Sigmoid colon (tissue), 7 donors: ENCODE measurements around the gene NPB. TPM values are rescaled to one million over a fixed set of nuclear protein-coding genes. Genes with fewer than 3 reads are reported as not detected.

Experiments used
- DNase-seq: peaks from one replicate; pipeline ENCODE4 v3.0.0-alpha.2; 2019
- H3K27ac ChIP-seq, 4 donors: fragments of 200-600 bp; sonication (generic); one replicate each; pipeline ENCODE4 v1.5.1; 2016 to 2019; ENCODE audit warnings: mild to moderate bottlenecking in 1 of 4
- H3K27me3 ChIP-seq, 3 donors: fragments of 200-600 bp; sonication (generic); one replicate each; pipeline ENCODE4 v1.5.1; 2019; ENCODE audit warnings: mild to moderate bottlenecking in 1 of 3
- H3K36me3 ChIP-seq, 4 donors: fragments of 200-600 bp; sonication (generic); one replicate each; pipeline ENCODE4 v1.5.1; 2016 to 2019
- H3K4me1 ChIP-seq, 4 donors: fragments of 200-600 bp; sonication (generic); one replicate each; pipeline ENCODE4 v1.5.1; 2017 to 2019
- H3K4me3 ChIP-seq, 4 donors: fragments of 200-600 bp; sonication (generic); one replicate each; pipeline ENCODE4 v1.5.1; 2017 to 2019; ENCODE audit warnings: mild to moderate bottlenecking in 2 of 4, moderate library complexity in 1 of 4
- H3K9me3 ChIP-seq, 4 donors: fragments of 200-600 bp in 3 of 4; sonication (generic) in 3 of 4; one replicate each; pipeline versions ENCODE4 v1.5.1 to v1.6.1; 2013 to 2019
- CTCF ChIP-seq, 4 experiments: fragments of 450-650 bp in 3 of 4; fragments of 200-600 bp in 1 of 4; IDR thresholded peaks; one replicate each; pipeline ENCODE4 v1.5.1; 2016 to 2019; ENCODE audit warnings: antibody characterized with exemption in 4 of 4, mild to moderate bottlenecking in 3 of 4, moderate library complexity in 2 of 4
- EP300 ChIP-seq, 4 donors: sonication (generic); formaldehyde crosslinking; IDR thresholded peaks; one replicate each; pipeline ENCODE4 v1.6.1; 2017; ENCODE audit warnings: antibody characterized with exemption in 4 of 4
- POLR2A ChIP-seq, 2 donors: fragments of 450-650 bp; IDR thresholded peaks; one replicate each; pipeline ENCODE4 v1.6.1; 2016; ENCODE audit warnings: antibody characterized with exemption in 2 of 2, mild to moderate bottlenecking in 2 of 2, moderate library complexity in 2 of 2
- POLR2AphosphoS5 ChIP-seq, 4 donors: sonication (generic); formaldehyde crosslinking; IDR thresholded peaks; one replicate each; pipeline ENCODE4 v1.6.1; 2017; ENCODE audit warnings: antibody characterized with exemption in 4 of 4
- WGBS, 2 donors: extraction: QIAGEN DNeasy Blood & Tissue Kit; methylation state at CpG; one replicate each; pipeline ENCODE4 v1.1.7; 2013; 5-methylcytosine and 5-hydroxymethylcytosine counted together
- intact Hi-C: fragments of 100-400 bp; cut with DNase I; formaldehyde crosslinking; loops from one replicate; pipeline ENCODE4 v1.15.1; 2023
- polyA plus RNA-seq, 3 donors: library from polyadenylated mRNA; stranded (reverse); fragments of 200-250 nt; gene quantifications; one replicate each; pipeline ENCODE4 v1.2.3, GENCODE V29; 2013
- total RNA-seq, 4 donors: library from RNA; depleted of rRNA; stranded (reverse); fragments of >200 nt; gene quantifications; one replicate each; pipeline ENCODE4 v1.1.0, GENCODE V29; 2016
- donor health status: healthy with polysubstance abuse.
- donor health status: Bipolar disorder and iron deficiency.
- donor health status: healthy.

The NPB gene
- total and polyA plus RNA-seq, 7 donors, result 0.27 to 1.8 (median 0.79) TPM; not detected in 3

- no peak for DNase-seq
- peaks cover 0 to 20% (median 10%) of the 10 kb centered on the region in 4 donors for H3K4me1 ChIP-seq
- 32 to 51% methylated on average over 30 of the region's 30 CpGs for WGBS, 2 donors
- TF ChIP-seq POLR2AphosphoS5 (IDR thresholded peaks at IDR 0.05) (no peak), POLR2A (IDR thresholded peaks at IDR 0.05) (no peak), CTCF (IDR thresholded peaks at IDR 0.05) (no peak)
- no peak overlapping the region for H3K27ac ChIP-seq
- H3K4me3 ChIP-seq, result no peak overlapping the region
- peaks cover 0 to 40% (median 11%) of the 10 kb centered on the region in 3 donors for H3K27me3 ChIP-seq
- intact Hi-C loops, result no loop called here
- H3K36me3 ChIP-seq, result no peaks in the 10 kb centered on the region
- H3K9me3 ChIP-seq, result no peaks in the 10 kb centered on the region
These were observed 39.6 kb downstream of the NPB start for GRCh38 chr17:81941484-81942166.

- Histone ChIP-seq H3K9me3 (no peaks in the 10 kb centered on the region), H3K4me1 (peaks cover 0 to 16% (median 5%) of the 10 kb centered on the region in 4 donors), H3K36me3 (no peaks in the 10 kb centered on the region), H3K27ac (no peak overlapping the region), H3K27me3 (peaks cover 0 to 40% (median 11%) of the 10 kb centered on the region in 3 donors), H3K4me3 (no peak overlapping the region)
- WGBS, 2 donors, result 46 to 51% methylated on average over 12 of the region's 12 CpGs
- TF ChIP-seq POLR2A (IDR thresholded peaks at IDR 0.05) (no peak), POLR2AphosphoS5 (IDR thresholded peaks at IDR 0.05) (no peak), CTCF (IDR thresholded peaks at IDR 0.05) (no peak), EP300 (IDR thresholded peaks at IDR 0.05) (no peak)
- no peak for DNase-seq
- intact Hi-C loops, result no loop called here
These were observed 40.1 kb downstream of the NPB start for GRCh38 chr17:81942167-81942553.

- peaks cover 0 to 40% (median 11%) of the 10 kb centered on the region in 3 donors for H3K27me3 ChIP-seq
- no peak overlapping the region for H3K4me3 ChIP-seq
- no peak for TF ChIP-seq POLR2AphosphoS5 (IDR thresholded peaks at IDR 0.05)
- no peak for TF ChIP-seq EP300 (IDR thresholded peaks at IDR 0.05)
- TF ChIP-seq CTCF (IDR thresholded peaks at IDR 0.05), result no peak
- peaks cover 0 to 6% (median 0%) of the 10 kb centered on the region in 4 donors for H3K4me1 ChIP-seq
- H3K27ac ChIP-seq, result no peak overlapping the region
- H3K36me3 ChIP-seq, result no peaks in the 10 kb centered on the region
- DNase-seq, result no peak
- WGBS, 2 donors, result 88 to 90% methylated on average over 9 of the region's 9 CpGs
- intact Hi-C loops, result no loop called here
- no peaks in the 10 kb centered on the region for H3K9me3 ChIP-seq
These were observed 42.8 kb downstream of the NPB start for GRCh38 chr17:81944858-81945257.

DNA sequence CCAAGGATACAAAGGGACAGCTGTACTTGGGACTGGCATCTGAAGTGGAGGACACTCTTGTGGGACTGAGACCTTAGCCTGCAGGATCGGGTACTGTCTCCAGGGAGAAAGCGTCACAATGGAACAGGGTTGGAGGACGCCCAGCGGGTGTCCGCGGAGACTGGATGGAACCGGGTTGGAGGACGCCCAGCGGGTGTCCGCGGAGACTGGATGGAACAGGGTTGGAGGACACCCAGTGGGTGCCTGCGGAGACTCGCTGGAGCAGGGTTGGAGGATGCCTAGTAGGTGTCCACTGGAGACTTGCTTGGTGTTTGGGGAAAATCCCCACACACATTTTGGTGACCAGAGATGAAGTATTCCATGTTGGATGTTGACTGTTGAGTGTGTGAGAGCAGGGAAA lies 45.2 kb downstream of the NPB start, which contains the start of gene MYADML2:
TSS of gene MYADML2 (minus strand) at position 45 of the 400 bp plus-strand sequence. CDS start 5,492 bp downstream, outside the sequence.
- Histone ChIP-seq H3K4me3 (no peak within 1 kb of the TSS), H3K9me3 (no peaks in the 10 kb centered on the region), H3K27ac (no peak within 1 kb of the TSS), H3K36me3 (no peaks in the 10 kb centered on the region), H3K4me1 (no peaks in the 10 kb centered on the region), H3K27me3 (peaks cover 0 to 28% (median 11%) of the 10 kb centered on the region in 3 donors)
- TF ChIP-seq POLR2A (IDR thresholded peaks at IDR 0.05), result no peak
- no peak for TF ChIP-seq CTCF (IDR thresholded peaks at IDR 0.05)
- TF ChIP-seq POLR2AphosphoS5 (IDR thresholded peaks at IDR 0.05), result no peak
- TF ChIP-seq EP300 (IDR thresholded peaks at IDR 0.05), result no peak
- no peak for DNase-seq
- 91 to 93% methylated on average over 13 of the region's 13 CpGs for WGBS, 2 donors
- intact Hi-C loops, result no loop called here
